GM23338 (cell line): ENCODE data around the gene CDKN2D. TPM values are rescaled to one million over a fixed set of nuclear protein-coding genes. Genes with fewer than 3 reads are reported as not detected.

Experiments
- ATAC-seq: fragments of 200-7000 bp; cut with Tn5 transposase; 3 replicates; pipeline ENCODE4 v1.9.1; 2020
- DNase-seq: peaks from one replicate; pipeline ENCODE4 v3.0.0-alpha.2; 2015; ENCODE audit warnings: low spot score
- H2AFZ ChIP-seq: fragments of 200-600 bp; sonication (generic); 2 replicates; pipeline ENCODE4 v1.8.0; 2016; ENCODE audit warnings: antibody characterized with exemption, mild to moderate bottlenecking, moderate library complexity
- H3F3A ChIP-seq: fragments of 200-600 bp; sonication (generic); replicated peaks from 2 replicates; pipeline ENCODE4 v1.8.0; 2017; ENCODE audit warnings: antibody characterized with exemption, mixed run types, low read depth
- H3K27ac ChIP-seq: fragments of 200-600 bp; sonication (generic); 2 replicates; pipeline ENCODE4 v1.6.1; 2016; ENCODE audit warnings: low read depth
- H3K27me3 ChIP-seq: fragments of 200-600 bp; sonication (generic); 2 replicates; pipeline ENCODE4 v1.8.0; 2016; ENCODE audit warnings: mild to moderate bottlenecking, mixed run types, moderate library complexity; ENCODE audit not compliant: insufficient read depth
- H3K36me3 ChIP-seq: fragments of 200-600 bp; sonication (generic); 2 replicates; pipeline ENCODE4 v1.8.0; 2016; ENCODE audit warnings: mild to moderate bottlenecking; ENCODE audit not compliant: insufficient read depth
- H3K4me1 ChIP-seq: fragments of 200-600 bp; sonication (generic); 2 replicates; pipeline ENCODE4 v1.8.0; 2016; ENCODE audit warnings: mild to moderate bottlenecking, moderate library complexity; ENCODE audit not compliant: insufficient read depth
- H3K4me2 ChIP-seq: fragments of 200-600 bp; sonication (generic); 2 replicates; pipeline ENCODE4 v1.7.1; 2017; ENCODE audit warnings: mixed run types
- H3K4me3 ChIP-seq: fragments of 200-600 bp; sonication (generic); 2 replicates; pipeline ENCODE4 v1.6.1; 2016; ENCODE audit warnings: mixed run types
- H3K79me2 ChIP-seq: fragments of 200-600 bp; sonication (generic); replicated peaks from 2 replicates; pipeline ENCODE4 v1.8.0; 2017; ENCODE audit warnings: mild to moderate bottlenecking; ENCODE audit not compliant: insufficient read depth
- H3K9me2 ChIP-seq: fragments of 200-600 bp; sonication (generic); 2 replicates; pipeline ENCODE4 v1.8.0; 2017; ENCODE audit not compliant: insufficient read depth
- H4K20me1 ChIP-seq: fragments of 200-600 bp; sonication (generic); replicated peaks from 2 replicates; pipeline ENCODE4 v1.8.0; 2017; ENCODE audit warnings: mild to moderate bottlenecking; ENCODE audit not compliant: insufficient read depth
- H3K27ac Mint-ChIP-seq: 2 replicates; pipeline ENCODE4 v1.8.0; 2020; ENCODE audit warnings: inconsistent platforms, mild to moderate bottlenecking, moderate library complexity, mixed read lengths
- H3K27me3 Mint-ChIP-seq: 3 replicates; pipeline ENCODE4 v1.8.0; 2022; ENCODE audit warnings: low read depth, mild to moderate bottlenecking, moderate library complexity, mixed read lengths, inconsistent platforms; ENCODE audit not compliant: insufficient read depth, poor library complexity
- H3K36me3 Mint-ChIP-seq: 3 replicates; pipeline ENCODE4 v1.8.0; 2021; ENCODE audit warnings: low read depth, mild to moderate bottlenecking, inconsistent platforms, moderate library complexity, mixed read lengths
- H3K4me1 Mint-ChIP-seq: 3 replicates; pipeline ENCODE4 v1.8.0; 2020; ENCODE audit warnings: mild to moderate bottlenecking, inconsistent platforms, mixed read lengths
- H3K4me3 Mint-ChIP-seq: 3 replicates; pipeline ENCODE4 v1.8.0; 2021; ENCODE audit warnings: moderate library complexity, mild to moderate bottlenecking, inconsistent platforms, mixed read lengths
- H3K9me3 Mint-ChIP-seq: 3 replicates; pipeline ENCODE4 v1.8.0; 2020; ENCODE audit warnings: moderate library complexity, mild to moderate bottlenecking, inconsistent platforms, mixed read lengths
- CREB1 ChIP-seq: fragments of 250-450 bp; sonication (Bioruptor Pico); IDR thresholded peaks from 2 replicates; pipeline ENCODE4 v1.5.0; 2020; ENCODE audit warnings: low read depth, mild to moderate bottlenecking, moderate library complexity
- EZH2 ChIP-seq: fragments of 200-600 bp; sonication (generic); IDR thresholded peaks from one replicate; pipeline ENCODE4 v1.8.0; 2017; ENCODE audit warnings: antibody characterized with exemption, mild to moderate bottlenecking, low read depth; ENCODE audit not compliant: unreplicated experiment
- JUNB ChIP-seq: IDR thresholded peaks from one replicate; pipeline ENCODE4 v1.6.1; 2016; ENCODE audit warnings: antibody characterized with exemption; ENCODE audit not compliant: unreplicated experiment
- NANOG ChIP-seq: IDR thresholded peaks from 2 replicates; pipeline ENCODE4 v1.6.1; 2016; ENCODE audit warnings: antibody characterized with exemption, borderline replicate concordance
- POLR2AphosphoS5 ChIP-seq: IDR thresholded peaks from 2 replicates; pipeline ENCODE4 v1.6.1; 2016; ENCODE audit warnings: antibody characterized with exemption, low read depth
- STAT1 ChIP-seq: IDR thresholded peaks from one replicate; pipeline ENCODE4 v1.6.1; 2016; ENCODE audit warnings: antibody characterized with exemption; ENCODE audit not compliant: unreplicated experiment
- ZNF114 ChIP-seq: fragments of 250-450 bp; sonication (Bioruptor Pico); IDR thresholded peaks from 2 replicates; pipeline ENCODE4 v1.5.0; 2020; ENCODE audit warnings: mild to moderate bottlenecking, moderate library complexity
- polyA plus RNA-seq: library from polyadenylated mRNA; unstranded; fragments of >200 nt; fragmentation: Nextera tagmentation; extraction: Ambion mirVana; gene quantifications from 2 replicates; pipeline ENCODE4 v1.2.1, GENCODE V29; 2016
- total RNA-seq: library from RNA; depleted of rRNA; stranded (reverse); fragments of >200 nt; shearing (Covaris generic); gene quantifications from 2 replicates; pipeline ENCODE4 v1.2.3, GENCODE V29; 2014
- TF ChIP-seq, protein P1 (sequence below): IDR thresholded peaks from 2 replicates; pipeline ENCODE4 v1.6.1; 2016; ENCODE audit warnings: antibody characterized with exemption
- TF ChIP-seq, protein P2 (sequence below): IDR thresholded peaks from one replicate; pipeline ENCODE4 v1.6.1; 2018; ENCODE audit warnings: antibody characterized with exemption; ENCODE audit not compliant: unreplicated experiment
- TF ChIP-seq, protein P3 (sequence below): fragments of 250-450 bp; sonication (Bioruptor Pico); IDR thresholded peaks from 2 replicates; pipeline ENCODE4 v1.5.0; 2020; ENCODE audit warnings: mild to moderate bottlenecking, moderate library complexity

Gene CDKN2D
- total and polyA plus RNA-seq, 2 experiments from 2014 or later = 1.4 to 4.0 TPM

DNA sequence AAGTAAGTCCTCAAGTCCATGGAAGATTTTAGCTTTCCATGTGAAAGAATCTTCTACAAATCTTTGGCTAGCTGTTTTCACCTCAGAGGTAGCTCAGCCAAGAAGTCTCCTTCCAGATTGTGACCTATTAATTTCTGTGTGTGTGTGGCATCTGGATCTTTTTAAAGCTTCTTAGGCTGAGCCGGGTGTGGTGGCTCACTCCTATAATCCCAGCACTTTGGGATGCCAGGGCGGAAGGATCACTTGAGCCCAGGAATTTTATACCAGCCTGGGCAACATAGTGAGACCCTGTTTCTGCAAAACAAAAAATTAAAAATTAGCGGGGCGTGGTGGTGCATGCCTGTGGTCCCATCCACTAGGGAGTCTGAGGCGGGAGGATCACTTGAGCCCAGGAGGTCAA, 43.1 kb upstream of the CDKN2D start:
- no peaks in the 10 kb centered on the region for H3K9me2 ChIP-seq
- no peaks in the 10 kb centered on the region for H3F3A ChIP-seq
- Mint-ChIP-seq H3K4me3 (no peak overlapping the region), H3K27me3 (peaks cover 8% of the 10 kb centered on the region), H3K4me1 (no peaks in the 10 kb centered on the region), H3K36me3 (no peaks in the 10 kb centered on the region), H3K9me3 (no peaks in the 10 kb centered on the region), H3K27ac (no peak overlapping the region)
- H3K4me2 ChIP-seq = no peak overlapping the region
- H3K36me3 ChIP-seq = no peaks in the 10 kb centered on the region
- H3K4me1 ChIP-seq = no peaks in the 10 kb centered on the region
- H4K20me1 ChIP-seq = no peaks in the 10 kb centered on the region
- no peak overlapping the region for H3K4me3 ChIP-seq
- H3K79me2 ChIP-seq = no peaks in the 10 kb centered on the region
- ATAC-seq (no peak), DNase-seq (no peak)
- 0 out of 2 replicates have a peak overlapping the region, but pooled peaks have one; percentile 50 for H3K27ac ChIP-seq
- no peaks in the 10 kb centered on the region for H3K27me3 ChIP-seq
- TF ChIP-seq JUNB (no peak), POLR2AphosphoS5 (no peak), ZNF114 (CRISPR knock-in tag) (no peak), STAT1 (no peak)
- H2AFZ ChIP-seq = no peak overlapping the region

DNA sequence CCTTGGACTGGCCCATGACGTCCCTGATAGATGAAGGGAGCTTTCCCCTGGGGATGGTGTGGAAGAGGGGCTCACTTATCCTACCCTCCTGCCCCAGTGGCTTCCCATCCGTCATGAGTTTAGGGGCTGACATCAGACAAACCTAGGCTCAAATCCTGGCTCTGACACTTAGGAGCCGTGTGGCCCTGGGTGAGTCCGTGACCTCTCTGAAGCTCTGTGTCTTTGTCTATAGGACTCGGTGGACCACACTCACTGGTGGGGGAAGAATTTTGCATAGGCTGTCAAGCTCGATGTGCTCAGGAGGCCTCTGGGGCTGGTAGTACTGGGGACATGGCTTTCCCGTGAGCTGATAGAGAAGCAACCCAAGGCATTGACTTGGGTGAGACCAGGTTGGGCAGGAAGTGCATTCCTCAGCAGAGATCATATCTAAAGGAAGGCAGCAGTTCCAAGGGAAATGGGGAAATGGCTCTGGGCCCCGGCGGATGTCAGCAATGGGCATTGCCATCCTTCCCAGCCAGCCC, 35.7 kb upstream of the CDKN2D start:
- H3K79me2 ChIP-seq = peaks cover 13% of the 10 kb centered on the region
- peaks cover 19% of the 10 kb centered on the region; the same call in 1 of the 2 replicates for H3F3A ChIP-seq
- H3K4me3 Mint-ChIP-seq = peak overlapping the region; percentile 29; the same call in 1 of the 3 replicates
- H3K9me2 ChIP-seq = no peaks in the 10 kb centered on the region
- H3K27me3 ChIP-seq = no peaks in the 10 kb centered on the region
- no peak for DNase-seq
- H3K27ac ChIP-seq = 0 out of 2 replicates have a peak overlapping the region, but pooled peaks have one; percentile 59
- H4K20me1 ChIP-seq = no peaks in the 10 kb centered on the region
- H3K27ac Mint-ChIP-seq = peak overlapping the region; percentile 39
- no peaks in the 10 kb centered on the region for H3K9me3 Mint-ChIP-seq
- H3K36me3 ChIP-seq = no peaks in the 10 kb centered on the region
- no peak for ATAC-seq
- H3K4me1 ChIP-seq = peaks cover 12% of the 10 kb centered on the region
- no peak overlapping the region for H3K4me3 ChIP-seq
- H2AFZ ChIP-seq = no peak overlapping the region
- no peak overlapping the region for H3K4me2 ChIP-seq
- no peaks in the 10 kb centered on the region; the same call in 2 of the 3 replicates for H3K36me3 Mint-ChIP-seq
- H3K4me1 Mint-ChIP-seq = peaks cover 17% of the 10 kb centered on the region
- peaks cover 2% of the 10 kb centered on the region for H3K27me3 Mint-ChIP-seq
- TF ChIP-seq, protein P1, sequence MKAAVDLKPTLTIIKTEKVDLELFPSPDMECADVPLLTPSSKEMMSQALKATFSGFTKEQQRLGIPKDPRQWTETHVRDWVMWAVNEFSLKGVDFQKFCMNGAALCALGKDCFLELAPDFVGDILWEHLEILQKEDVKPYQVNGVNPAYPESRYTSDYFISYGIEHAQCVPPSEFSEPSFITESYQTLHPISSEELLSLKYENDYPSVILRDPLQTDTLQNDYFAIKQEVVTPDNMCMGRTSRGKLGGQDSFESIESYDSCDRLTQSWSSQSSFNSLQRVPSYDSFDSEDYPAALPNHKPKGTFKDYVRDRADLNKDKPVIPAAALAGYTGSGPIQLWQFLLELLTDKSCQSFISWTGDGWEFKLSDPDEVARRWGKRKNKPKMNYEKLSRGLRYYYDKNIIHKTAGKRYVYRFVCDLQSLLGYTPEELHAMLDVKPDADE = no peak
- TF ChIP-seq NANOG = no peak
- TF ChIP-seq POLR2AphosphoS5 = no peak
- TF ChIP-seq, protein P2, sequence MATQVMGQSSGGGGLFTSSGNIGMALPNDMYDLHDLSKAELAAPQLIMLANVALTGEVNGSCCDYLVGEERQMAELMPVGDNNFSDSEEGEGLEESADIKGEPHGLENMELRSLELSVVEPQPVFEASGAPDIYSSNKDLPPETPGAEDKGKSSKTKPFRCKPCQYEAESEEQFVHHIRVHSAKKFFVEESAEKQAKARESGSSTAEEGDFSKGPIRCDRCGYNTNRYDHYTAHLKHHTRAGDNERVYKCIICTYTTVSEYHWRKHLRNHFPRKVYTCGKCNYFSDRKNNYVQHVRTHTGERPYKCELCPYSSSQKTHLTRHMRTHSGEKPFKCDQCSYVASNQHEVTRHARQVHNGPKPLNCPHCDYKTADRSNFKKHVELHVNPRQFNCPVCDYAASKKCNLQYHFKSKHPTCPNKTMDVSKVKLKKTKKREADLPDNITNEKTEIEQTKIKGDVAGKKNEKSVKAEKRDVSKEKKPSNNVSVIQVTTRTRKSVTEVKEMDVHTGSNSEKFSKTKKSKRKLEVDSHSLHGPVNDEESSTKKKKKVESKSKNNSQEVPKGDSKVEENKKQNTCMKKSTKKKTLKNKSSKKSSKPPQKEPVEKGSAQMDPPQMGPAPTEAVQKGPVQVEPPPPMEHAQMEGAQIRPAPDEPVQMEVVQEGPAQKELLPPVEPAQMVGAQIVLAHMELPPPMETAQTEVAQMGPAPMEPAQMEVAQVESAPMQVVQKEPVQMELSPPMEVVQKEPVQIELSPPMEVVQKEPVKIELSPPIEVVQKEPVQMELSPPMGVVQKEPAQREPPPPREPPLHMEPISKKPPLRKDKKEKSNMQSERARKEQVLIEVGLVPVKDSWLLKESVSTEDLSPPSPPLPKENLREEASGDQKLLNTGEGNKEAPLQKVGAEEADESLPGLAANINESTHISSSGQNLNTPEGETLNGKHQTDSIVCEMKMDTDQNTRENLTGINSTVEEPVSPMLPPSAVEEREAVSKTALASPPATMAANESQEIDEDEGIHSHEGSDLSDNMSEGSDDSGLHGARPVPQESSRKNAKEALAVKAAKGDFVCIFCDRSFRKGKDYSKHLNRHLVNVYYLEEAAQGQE = no peak
- TF ChIP-seq STAT1 = no peak
- no peak for TF ChIP-seq EZH2
- TF ChIP-seq, protein P3, sequence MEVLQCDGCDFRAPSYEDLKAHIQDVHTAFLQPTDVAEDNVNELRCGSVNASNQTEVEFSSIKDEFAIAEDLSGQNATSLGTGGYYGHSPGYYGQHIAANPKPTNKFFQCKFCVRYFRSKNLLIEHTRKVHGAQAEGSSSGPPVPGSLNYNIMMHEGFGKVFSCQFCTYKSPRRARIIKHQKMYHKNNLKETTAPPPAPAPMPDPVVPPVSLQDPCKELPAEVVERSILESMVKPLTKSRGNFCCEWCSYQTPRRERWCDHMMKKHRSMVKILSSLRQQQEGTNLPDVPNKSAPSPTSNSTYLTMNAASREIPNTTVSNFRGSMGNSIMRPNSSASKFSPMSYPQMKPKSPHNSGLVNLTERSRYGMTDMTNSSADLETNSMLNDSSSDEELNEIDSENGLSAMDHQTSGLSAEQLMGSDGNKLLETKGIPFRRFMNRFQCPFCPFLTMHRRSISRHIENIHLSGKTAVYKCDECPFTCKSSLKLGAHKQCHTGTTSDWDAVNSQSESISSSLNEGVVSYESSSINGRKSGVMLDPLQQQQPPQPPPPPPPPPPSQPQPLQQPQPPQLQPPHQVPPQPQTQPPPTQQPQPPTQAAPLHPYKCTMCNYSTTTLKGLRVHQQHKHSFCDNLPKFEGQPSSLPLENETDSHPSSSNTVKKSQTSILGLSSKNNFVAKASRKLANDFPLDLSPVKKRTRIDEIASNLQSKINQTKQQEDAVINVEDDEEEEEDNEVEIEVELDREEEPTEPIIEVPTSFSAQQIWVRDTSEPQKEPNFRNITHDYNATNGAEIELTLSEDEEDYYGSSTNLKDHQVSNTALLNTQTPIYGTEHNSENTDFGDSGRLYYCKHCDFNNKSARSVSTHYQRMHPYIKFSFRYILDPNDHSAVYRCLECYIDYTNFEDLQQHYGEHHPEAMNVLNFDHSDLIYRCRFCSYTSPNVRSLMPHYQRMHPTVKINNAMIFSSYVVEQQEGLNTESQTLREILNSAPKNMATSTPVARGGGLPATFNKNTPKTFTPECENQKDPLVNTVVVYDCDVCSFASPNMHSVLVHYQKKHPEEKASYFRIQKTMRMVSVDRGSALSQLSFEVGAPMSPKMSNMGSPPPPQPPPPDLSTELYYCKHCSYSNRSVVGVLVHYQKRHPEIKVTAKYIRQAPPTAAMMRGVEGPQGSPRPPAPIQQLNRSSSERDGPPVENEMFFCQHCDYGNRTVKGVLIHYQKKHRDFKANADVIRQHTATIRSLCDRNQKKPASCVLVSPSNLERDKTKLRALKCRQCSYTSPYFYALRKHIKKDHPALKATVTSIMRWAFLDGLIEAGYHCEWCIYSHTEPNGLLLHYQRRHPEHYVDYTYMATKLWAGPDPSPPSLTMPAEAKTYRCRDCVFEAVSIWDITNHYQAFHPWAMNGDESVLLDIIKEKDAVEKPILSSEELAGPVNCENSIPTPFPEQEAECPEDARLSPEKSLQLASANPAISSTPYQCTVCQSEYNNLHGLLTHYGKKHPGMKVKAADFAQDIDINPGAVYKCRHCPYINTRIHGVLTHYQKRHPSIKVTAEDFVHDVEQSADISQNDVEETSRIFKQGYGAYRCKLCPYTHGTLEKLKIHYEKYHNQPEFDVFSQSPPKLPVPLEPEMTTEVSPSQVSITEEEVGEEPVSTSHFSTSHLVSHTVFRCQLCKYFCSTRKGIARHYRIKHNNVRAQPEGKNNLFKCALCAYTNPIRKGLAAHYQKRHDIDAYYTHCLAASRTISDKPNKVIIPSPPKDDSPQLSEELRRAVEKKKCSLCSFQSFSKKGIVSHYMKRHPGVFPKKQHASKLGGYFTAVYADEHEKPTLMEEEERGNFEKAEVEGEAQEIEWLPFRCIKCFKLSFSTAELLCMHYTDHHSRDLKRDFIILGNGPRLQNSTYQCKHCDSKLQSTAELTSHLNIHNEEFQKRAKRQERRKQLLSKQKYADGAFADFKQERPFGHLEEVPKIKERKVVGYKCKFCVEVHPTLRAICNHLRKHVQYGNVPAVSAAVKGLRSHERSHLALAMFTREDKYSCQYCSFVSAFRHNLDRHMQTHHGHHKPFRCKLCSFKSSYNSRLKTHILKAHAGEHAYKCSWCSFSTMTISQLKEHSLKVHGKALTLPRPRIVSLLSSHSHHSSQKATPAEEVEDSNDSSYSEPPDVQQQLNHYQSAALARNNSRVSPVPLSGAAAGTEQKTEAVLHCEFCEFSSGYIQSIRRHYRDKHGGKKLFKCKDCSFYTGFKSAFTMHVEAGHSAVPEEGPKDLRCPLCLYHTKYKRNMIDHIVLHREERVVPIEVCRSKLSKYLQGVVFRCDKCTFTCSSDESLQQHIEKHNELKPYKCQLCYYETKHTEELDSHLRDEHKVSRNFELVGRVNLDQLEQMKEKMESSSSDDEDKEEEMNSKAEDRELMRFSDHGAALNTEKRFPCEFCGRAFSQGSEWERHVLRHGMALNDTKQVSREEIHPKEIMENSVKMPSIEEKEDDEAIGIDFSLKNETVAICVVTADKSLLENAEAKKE (CRISPR knock-in tag) = no peak
- TF ChIP-seq ZNF114 (CRISPR knock-in tag) = no peak
- TF ChIP-seq CREB1 (CRISPR knock-in tag) = no peak
